ENCODE measurements around the gene B3GALT5. TPM values are rescaled to one million over a fixed set of nuclear protein-coding genes. Genes with fewer than 3 reads are reported as not detected.
A peak's percentile ranks its signal among the peaks of the same experiment; 100 is the strongest.

Gene B3GALT5
- total RNA-seq (2021) (0.09 and 0.25 TPM in 2 replicates), Bru-seq, nascent RNA (percentile 5 among the genes with signal in this experiment), BruChase-seq, experiment 1, labeled RNA remaining after a 2-hour chase (percentile 13 among the genes with signal in this experiment), BruChase-seq, experiment 2, labeled RNA remaining after a 6-hour chase (percentile 15 among the genes with signal in this experiment)
- long read RNA-seq: 0 reads

GRCh38 chr21:39612233-39613040 lies at the start of gene B3GALT5:
Gene B3GALT5, plus strand, starts transcription at chr21:39612940. Its CDS starts 47,620 bp downstream, at chr21:39660560.
- no peak within 1 kb of the TSS for H2AFZ ChIP-seq
- no peaks in the 10 kb centered on the region for H3K79me2 ChIP-seq (ENCODE audit: low read depth)
- no peaks in the 10 kb centered on the region for H3K9me2 ChIP-seq (ENCODE audit: insufficient read depth)
- POLR2A ChIA-PET (ENCODE audit: unreplicated experiment): no interaction called here
- peaks cover 3% of the 10 kb centered on the region for H3K27me3 ChIP-seq (ENCODE audit: insufficient read depth, low read depth)
- DNase-seq: no peak
- BruUV-seq (replicated peaks): no TSS peak
- no peak for TF ChIP-seq CTCF (conservative IDR thresholded peaks at IDR 0.05)
- no peak for TF ChIP-seq EZH2 (IDR thresholded peaks at IDR 0.05; ENCODE audit: low read depth)
- intact Hi-C loops (cut with micrococcal nuclease; ENCODE audit: unreplicated experiment): no loop called here
- H3K36me3 ChIP-seq (ENCODE audit: low read depth): no peaks in the 10 kb centered on the region
- no peaks in the 10 kb centered on the region for H3K9me3 ChIP-seq (ENCODE audit: insufficient read depth, low read depth)
- CTCF ChIA-PET: no interaction called here
- H3K4me1 ChIP-seq (replicated peaks; ENCODE audit: insufficient read depth): no peaks in the 10 kb centered on the region
- no peak within 1 kb of the TSS for H3K4me2 ChIP-seq
- no peak within 1 kb of the TSS for H3K4me3 ChIP-seq
- no peaks in the 10 kb centered on the region for H3F3A ChIP-seq (ENCODE audit: insufficient read depth, low read depth)
- H3K27ac ChIP-seq: no peak within 1 kb of the TSS
- H4K20me1 ChIP-seq (ENCODE audit: insufficient read depth): no peaks in the 10 kb centered on the region

- H3K27ac ChIP-seq: no peak overlapping the region
- H3K9me3 ChIP-seq (ENCODE audit: insufficient read depth, low read depth): no peaks in the 10 kb centered on the region
- no peaks in the 10 kb centered on the region for H3K9me2 ChIP-seq (ENCODE audit: insufficient read depth)
- H3K79me2 ChIP-seq (ENCODE audit: low read depth): no peaks in the 10 kb centered on the region
- DNase-seq: no peak
- H3F3A ChIP-seq (ENCODE audit: insufficient read depth, low read depth): no peaks in the 10 kb centered on the region
- no peaks in the 10 kb centered on the region for H3K36me3 ChIP-seq (ENCODE audit: low read depth)
- H3K27me3 ChIP-seq (ENCODE audit: insufficient read depth, low read depth): peaks cover 54% of the 10 kb centered on the region
- no peak for TF ChIP-seq EZH2 (IDR thresholded peaks at IDR 0.05; ENCODE audit: low read depth)
- TF ChIP-seq CTCF (conservative IDR thresholded peaks at IDR 0.05): no peak
- POLR2A ChIA-PET (ENCODE audit: unreplicated experiment): no interaction called here
- no TSS peak for BruUV-seq (replicated peaks)
- H3K4me1 ChIP-seq (replicated peaks; ENCODE audit: insufficient read depth): no peaks in the 10 kb centered on the region
- H4K20me1 ChIP-seq (ENCODE audit: insufficient read depth): no peaks in the 10 kb centered on the region
- intact Hi-C loops (cut with micrococcal nuclease; ENCODE audit: unreplicated experiment): no loop called here
- no peak overlapping the region for H2AFZ ChIP-seq
- H3K4me3 ChIP-seq: no peak overlapping the region
- H3K4me2 ChIP-seq: no peak overlapping the region
- CTCF ChIA-PET: no interaction called here
Measured at GRCh38 chr21:39564200-39564599, 48.5 kb upstream of the B3GALT5 start.

GRCh38 chr21:39567180-39567972 lies 45.4 kb upstream of the B3GALT5 start:
- Histone ChIP-seq H3K4me1 (replicated peaks; ENCODE audit: insufficient read depth) (no peaks in the 10 kb centered on the region), H3K9me3 (ENCODE audit: insufficient read depth, low read depth) (no peaks in the 10 kb centered on the region), H3K36me3 (ENCODE audit: low read depth) (no peaks in the 10 kb centered on the region), H4K20me1 (ENCODE audit: insufficient read depth) (no peaks in the 10 kb centered on the region), H3K4me3 (no peak overlapping the region), H3F3A (ENCODE audit: insufficient read depth, low read depth) (no peaks in the 10 kb centered on the region), H3K27ac (no peak overlapping the region), H3K79me2 (ENCODE audit: low read depth) (no peaks in the 10 kb centered on the region), H2AFZ (no peak overlapping the region), H3K27me3 (ENCODE audit: insufficient read depth, low read depth) (peaks cover 47% of the 10 kb centered on the region), H3K4me2 (no peak overlapping the region), H3K9me2 (ENCODE audit: insufficient read depth) (no peaks in the 10 kb centered on the region)
- TF ChIP-seq EZH2 (IDR thresholded peaks at IDR 0.05; ENCODE audit: low read depth) (no peak), CTCF (conservative IDR thresholded peaks at IDR 0.05) (no peak)
- no TSS peak for BruUV-seq (replicated peaks)
- ChIA-PET CTCF (no interaction called here), POLR2A (ENCODE audit: unreplicated experiment) (no interaction called here)
- intact Hi-C loops (cut with micrococcal nuclease; ENCODE audit: unreplicated experiment): no loop called here
- no peak for DNase-seq

Data from PC-9 (cell line).